EL (cell line): Measurements from ENCODE around the gene SETD1A.
A peak's percentile ranks its signal among the peaks of the same experiment; 100 is the strongest.

ENCODE experiments used
- DNase-seq: peaks from one replicate; pipeline ENCODE4 v3.0.0-alpha.2; 2016

SETD1A gene

GRCh38 chr16:30983898-30984610 is 26.5 kb downstream of the SETD1A start:
- DNase-seq, result no peak

GRCh38 chr16:30984669-30985400 is 27.3 kb downstream of the SETD1A start, which contains the start of gene HSD3B7:
TSS of gene HSD3B7 (plus strand) at chr16:30985207. CDS start at chr16:30985659, 452 bp downstream.
- DNase-seq, result peak; percentile 78

GRCh38 chr16:30985401-30986128 is 28.0 kb downstream of the SETD1A start:
- DNase-seq, result peak; percentile 33

- DNase-seq, result no peak
Observed at GRCh38 chr16:30986129-30986991, 28.8 kb downstream of the SETD1A start.

GRCh38 chr16:30987581-30988190 is 30.1 kb downstream of the SETD1A start:
- DNase-seq, result no peak

GRCh38 chr16:30989469-30990047 is 32.0 kb downstream of the SETD1A start:
- DNase-seq, result no peak

GRCh38 chr16:30990105-30990504 is 32.6 kb downstream of the SETD1A start:
- DNase-seq, result no peak

GRCh38 chr16:30991052-30991451 is 33.5 kb downstream of the SETD1A start:
- no peak for DNase-seq

GRCh38 chr16:30992276-30992780 is 34.8 kb downstream of the SETD1A start:
- no peak for DNase-seq

- DNase-seq, result no peak
Observed at GRCh38 chr16:30992931-30993816, 35.6 kb downstream of the SETD1A start.

GRCh38 chr16:30995927-30996323 is 38.4 kb downstream of the SETD1A start:
- DNase-seq, result no peak

GRCh38 chr16:30996324-30996984 is 38.9 kb downstream of the SETD1A start:
- peak; percentile 35 for DNase-seq

- peak; percentile 86 for DNase-seq
Observed at GRCh38 chr16:30996985-30997724, 39.6 kb downstream of the SETD1A start.

- peak; percentile 96 for DNase-seq
Observed at GRCh38 chr16:30997725-30998711, 40.5 kb downstream of the SETD1A start.

- DNase-seq, result no peak
Observed at GRCh38 chr16:30998852-30999761, 41.6 kb downstream of the SETD1A start.

GRCh38 chr16:31000671-31001382 is 43.3 kb downstream of the SETD1A start:
- no peak for DNase-seq
